NT2/D1 (cell line): ENCODE data around the gene BCOR.

Experiments
- DNase-seq: peaks from one replicate; pipeline ENCODE4 v3.0.0-alpha.2; 2011; ENCODE audit warnings: low read depth, low spot score
- H3K27me3 ChIP-seq: 2 replicates; pipeline ENCODE4 v1.6.0; 2011; ENCODE audit warnings: mild to moderate bottlenecking; ENCODE audit not compliant: insufficient read length, insufficient read depth
- H3K36me3 ChIP-seq: 2 replicates; pipeline ENCODE4 v1.6.1; 2011; ENCODE audit warnings: mild to moderate bottlenecking, low read length, mixed read lengths; ENCODE audit not compliant: insufficient read depth, insufficient read length
- H3K4me1 ChIP-seq: 2 replicates; pipeline ENCODE4 v1.5.1; 2011; ENCODE audit not compliant: insufficient read depth, insufficient read length
- H3K4me3 ChIP-seq: 2 replicates; pipeline ENCODE4 v1.5.1; 2011; ENCODE audit warnings: low read depth; ENCODE audit not compliant: insufficient read length
- H3K9ac ChIP-seq: 2 replicates; pipeline ENCODE4 v1.6.0; 2011; ENCODE audit warnings: low read depth; ENCODE audit not compliant: insufficient read length
- H3K9me3 ChIP-seq: 2 replicates; pipeline ENCODE4 v1.5.1; 2011; ENCODE audit warnings: mild to moderate bottlenecking, low read length; ENCODE audit not compliant: insufficient read depth
- SUZ12 ChIP-seq: IDR thresholded peaks from 2 replicates; pipeline ENCODE4 v1.6.1; 2011; ENCODE audit not compliant: insufficient read length, insufficient read depth; ENCODE audit errors: extremely low read depth
- YY1 ChIP-seq: IDR thresholded peaks from 2 replicates; pipeline ENCODE4 v1.6.1; 2011; ENCODE audit not compliant: insufficient read length, insufficient read depth
- ZNF274 ChIP-seq: IDR thresholded peaks from 2 replicates; pipeline ENCODE4 v1.6.1; 2011; ENCODE audit warnings: mild to moderate bottlenecking, low read depth, low read length

The BCOR gene

GRCh38 chrX:40079572-40079971 is 18.2 kb downstream of the BCOR start:
- no peak for TF ChIP-seq ZNF274
- TF ChIP-seq YY1 = no peak
- TF ChIP-seq SUZ12 = no peak
- peaks cover 13% of the 10 kb centered on the region for H3K4me1 ChIP-seq
- no peak overlapping the region for H3K9ac ChIP-seq
- DNase-seq = no peak
- H3K36me3 ChIP-seq = peaks cover 40% of the 10 kb centered on the region
- H3K27me3 ChIP-seq = peaks cover 7% of the 10 kb centered on the region
- no peaks in the 10 kb centered on the region for H3K9me3 ChIP-seq
- no peak overlapping the region for H3K4me3 ChIP-seq

GRCh38 chrX:40078489-40079227 is 19.1 kb downstream of the BCOR start:
- H3K27me3 ChIP-seq = no peaks in the 10 kb centered on the region
- H3K9me3 ChIP-seq = no peaks in the 10 kb centered on the region
- TF ChIP-seq ZNF274 (no peak), SUZ12 (no peak), YY1 (no peak)
- H3K36me3 ChIP-seq = peaks cover 49% of the 10 kb centered on the region
- no peak overlapping the region for H3K9ac ChIP-seq
- DNase-seq = no peak
- no peak overlapping the region for H3K4me3 ChIP-seq
- peaks cover 10% of the 10 kb centered on the region for H3K4me1 ChIP-seq

- no peaks in the 10 kb centered on the region for H3K9me3 ChIP-seq
- H3K27me3 ChIP-seq = no peaks in the 10 kb centered on the region
- H3K4me3 ChIP-seq = no peak overlapping the region
- H3K9ac ChIP-seq = no peak overlapping the region
- DNase-seq = no peak
- H3K36me3 ChIP-seq = peaks cover 57% of the 10 kb centered on the region
- H3K4me1 ChIP-seq = peaks cover 10% of the 10 kb centered on the region
- TF ChIP-seq ZNF274 (no peak), YY1 (no peak), SUZ12 (no peak)
Measured at GRCh38 chrX:40077906-40078305, 19.9 kb downstream of the BCOR start.

DNA sequence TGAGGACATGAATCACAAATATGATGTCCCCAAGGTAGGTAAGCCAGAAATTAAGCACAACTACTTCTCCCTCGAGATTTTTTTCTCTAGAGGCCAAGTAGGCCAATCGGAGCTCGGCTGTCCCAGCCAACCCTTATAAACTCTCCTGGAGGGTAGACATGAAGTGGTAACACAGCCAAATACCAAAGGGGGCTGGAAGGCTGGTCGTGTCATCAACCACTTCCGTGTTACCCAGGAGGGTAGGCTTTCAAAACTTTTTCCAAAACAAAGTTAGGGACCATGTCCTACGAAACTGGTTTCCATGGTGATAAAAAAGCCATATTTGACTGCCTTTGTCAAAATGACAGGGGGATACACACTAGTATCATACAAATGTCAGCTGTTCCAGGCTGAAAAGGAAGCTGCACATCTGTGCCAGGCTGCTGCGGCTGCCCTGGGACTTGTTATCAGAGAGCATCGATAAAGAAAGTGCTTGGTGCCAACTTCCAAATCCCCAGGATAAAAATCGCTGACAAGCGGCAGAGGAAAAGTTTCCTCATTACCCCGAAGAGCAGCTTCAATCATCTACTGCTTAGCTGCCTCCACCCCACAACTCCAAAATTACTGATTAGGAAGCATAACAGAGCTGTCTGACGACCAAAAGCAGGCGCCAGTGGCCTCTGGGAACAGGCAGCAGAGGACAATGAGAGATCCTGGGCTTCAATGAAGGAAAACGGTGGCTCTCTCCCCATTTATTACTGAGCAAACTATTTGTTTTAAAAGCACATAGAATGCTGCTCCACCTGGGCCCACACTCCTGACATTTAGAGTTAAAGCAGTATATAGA is 20.8 kb downstream of the BCOR start:
- H3K9me3 ChIP-seq = no peaks in the 10 kb centered on the region
- peaks cover 66% of the 10 kb centered on the region for H3K36me3 ChIP-seq
- TF ChIP-seq ZNF274 (no peak), SUZ12 (no peak), YY1 (no peak)
- H3K4me3 ChIP-seq = no peak overlapping the region
- H3K9ac ChIP-seq = no peak overlapping the region
- H3K27me3 ChIP-seq = no peaks in the 10 kb centered on the region
- peaks cover 6% of the 10 kb centered on the region for H3K4me1 ChIP-seq
- no peak for DNase-seq

- no peak for DNase-seq
- H3K4me1 ChIP-seq = peaks cover 3% of the 10 kb centered on the region
- no peak overlapping the region for H3K4me3 ChIP-seq
- H3K9me3 ChIP-seq = no peaks in the 10 kb centered on the region
- no peaks in the 10 kb centered on the region for H3K27me3 ChIP-seq
- TF ChIP-seq ZNF274 (no peak), SUZ12 (no peak), YY1 (no peak)
- no peak overlapping the region for H3K9ac ChIP-seq
- peaks cover 75% of the 10 kb centered on the region for H3K36me3 ChIP-seq
Measured at GRCh38 chrX:40074959-40075332, 22.8 kb downstream of the BCOR start.

DNA sequence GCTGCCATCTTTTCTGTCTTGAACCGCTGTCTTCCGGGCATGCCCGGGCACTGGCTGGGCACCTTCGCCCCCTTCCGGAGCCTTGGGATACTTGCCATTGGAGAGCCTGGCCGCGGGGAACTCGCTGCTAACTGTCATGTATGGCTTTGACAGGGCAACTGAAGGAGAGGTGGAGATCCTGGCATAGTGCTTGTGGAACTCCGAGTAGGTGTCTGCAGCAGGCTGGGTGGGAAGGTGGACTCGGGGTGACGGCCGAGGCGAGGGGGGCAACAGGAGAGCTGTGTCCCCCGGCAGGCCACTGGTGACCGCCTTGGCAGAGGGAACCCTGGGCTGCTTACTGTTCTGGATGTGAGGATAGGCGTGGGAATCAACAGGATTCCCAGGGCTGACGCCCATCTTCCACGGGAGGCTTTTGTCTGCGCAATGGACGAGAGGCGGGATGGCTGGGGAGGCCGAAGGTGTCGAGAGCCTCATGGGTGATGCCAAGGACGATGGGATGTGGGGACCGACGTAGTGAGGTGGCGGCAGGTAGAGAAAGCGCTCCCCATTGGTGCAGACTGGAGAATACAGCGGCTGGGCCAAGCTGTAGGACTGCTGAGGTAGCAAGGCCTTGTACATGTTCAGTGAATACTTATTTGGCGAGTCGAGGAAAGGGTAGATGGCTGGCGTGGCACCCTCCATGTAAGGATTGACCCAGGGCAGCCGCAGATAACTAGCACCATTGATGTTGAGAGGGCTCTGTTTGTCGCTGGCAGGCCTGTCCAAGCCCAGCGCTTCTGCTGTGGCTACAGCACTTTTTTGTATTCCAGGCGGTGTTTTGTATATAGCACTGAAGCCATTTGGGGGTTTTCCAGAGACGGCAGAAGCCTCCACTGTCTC is 23.4 kb downstream of the BCOR start:
- no peak overlapping the region for H3K9ac ChIP-seq
- peaks cover 81% of the 10 kb centered on the region for H3K36me3 ChIP-seq
- H3K9me3 ChIP-seq = no peaks in the 10 kb centered on the region
- H3K4me3 ChIP-seq = no peak overlapping the region
- no peaks in the 10 kb centered on the region for H3K27me3 ChIP-seq
- TF ChIP-seq ZNF274 (no peak), SUZ12 (no peak), YY1 (no peak)
- no peaks in the 10 kb centered on the region for H3K4me1 ChIP-seq
- DNase-seq = no peak
